Glutamatergic neuron (in vitro differentiated cells): ENCODE data around the gene ACOXL. TPM values are rescaled to one million over a fixed set of nuclear protein-coding genes. Genes with fewer than 3 reads are reported as not detected.

ENCODE experiments used
- DNase-seq: peaks from one replicate; pipeline ENCODE4 v3.0.0; 2022
- H3K27ac Mint-ChIP-seq: one replicate; pipeline ENCODE4 v1.8.0; 2020; ENCODE audit warnings: mild to moderate bottlenecking, mixed read lengths, inconsistent platforms; ENCODE audit not compliant: unreplicated experiment
- H3K27me3 Mint-ChIP-seq: one replicate; pipeline ENCODE4 v1.8.0; 2020; ENCODE audit warnings: mild to moderate bottlenecking, moderate library complexity, mixed read lengths, inconsistent platforms; ENCODE audit not compliant: unreplicated experiment
- H3K36me3 Mint-ChIP-seq: one replicate; pipeline ENCODE4 v1.8.0; 2020; ENCODE audit warnings: mild to moderate bottlenecking, mixed read lengths, inconsistent platforms; ENCODE audit not compliant: unreplicated experiment
- H3K4me1 Mint-ChIP-seq: one replicate; pipeline ENCODE4 v1.8.0; 2020; ENCODE audit warnings: mild to moderate bottlenecking, low read depth, mixed read lengths, inconsistent platforms; ENCODE audit not compliant: unreplicated experiment
- H3K4me3 Mint-ChIP-seq: one replicate; pipeline ENCODE4 v1.8.0; 2020; ENCODE audit warnings: mild to moderate bottlenecking, mixed read lengths, inconsistent platforms; ENCODE audit not compliant: unreplicated experiment
- H3K9me3 Mint-ChIP-seq: one replicate; pipeline ENCODE4 v1.8.0; 2020; ENCODE audit warnings: mild to moderate bottlenecking, moderate library complexity, mixed read lengths, inconsistent platforms; ENCODE audit not compliant: unreplicated experiment
- total RNA-seq: library from RNA; stranded (reverse); fragmentation: NEBNext Ultra II Directional; extraction: Animal tissue kit (Norgen Biotek cat#: 25700); gene quantifications from one replicate; pipeline ENCODE4 v1.2.1, GENCODE V29; 2021; ENCODE audit not compliant: unreplicated experiment
- TF ChIP-seq, protein P1 (sequence below): fragments of 200-600 bp; sonication (generic); IDR thresholded peaks from one replicate; pipeline ENCODE4 v1.5.0; 2021; ENCODE audit not compliant: partially characterized antibody, unreplicated experiment

ACOXL gene
- total RNA-seq, 1 donor from 2014 or later: 1.4 TPM

DNA sequence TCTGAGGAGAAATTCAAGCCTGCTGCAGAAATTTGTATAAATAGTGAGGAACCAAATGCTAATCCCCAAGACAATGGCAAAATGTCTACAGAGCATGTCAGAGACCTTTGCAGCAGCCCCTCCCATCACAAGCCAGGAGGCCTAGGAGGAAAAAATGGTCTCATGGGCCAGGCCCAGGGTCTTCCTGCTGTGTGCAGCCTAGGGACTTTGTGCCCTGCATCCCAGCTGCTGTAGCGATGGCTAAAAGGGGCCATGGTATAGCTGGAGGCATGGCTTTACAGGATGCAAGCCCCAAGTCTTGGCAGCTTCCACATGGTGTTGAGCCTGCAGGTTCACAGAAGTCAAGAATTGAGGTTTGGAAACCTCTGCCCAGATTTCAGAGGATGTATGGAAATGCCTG is 197.2 kb downstream of the ACOXL start:
- Mint-ChIP-seq H3K4me1 (no peaks in the 10 kb centered on the region), H3K36me3 (peaks cover 12% of the 10 kb centered on the region), H3K27ac (no peak overlapping the region), H3K27me3 (peaks cover 3% of the 10 kb centered on the region), H3K9me3 (peaks cover 6% of the 10 kb centered on the region), H3K4me3 (no peak overlapping the region)
- no peak for DNase-seq
- TF ChIP-seq, protein P1, sequence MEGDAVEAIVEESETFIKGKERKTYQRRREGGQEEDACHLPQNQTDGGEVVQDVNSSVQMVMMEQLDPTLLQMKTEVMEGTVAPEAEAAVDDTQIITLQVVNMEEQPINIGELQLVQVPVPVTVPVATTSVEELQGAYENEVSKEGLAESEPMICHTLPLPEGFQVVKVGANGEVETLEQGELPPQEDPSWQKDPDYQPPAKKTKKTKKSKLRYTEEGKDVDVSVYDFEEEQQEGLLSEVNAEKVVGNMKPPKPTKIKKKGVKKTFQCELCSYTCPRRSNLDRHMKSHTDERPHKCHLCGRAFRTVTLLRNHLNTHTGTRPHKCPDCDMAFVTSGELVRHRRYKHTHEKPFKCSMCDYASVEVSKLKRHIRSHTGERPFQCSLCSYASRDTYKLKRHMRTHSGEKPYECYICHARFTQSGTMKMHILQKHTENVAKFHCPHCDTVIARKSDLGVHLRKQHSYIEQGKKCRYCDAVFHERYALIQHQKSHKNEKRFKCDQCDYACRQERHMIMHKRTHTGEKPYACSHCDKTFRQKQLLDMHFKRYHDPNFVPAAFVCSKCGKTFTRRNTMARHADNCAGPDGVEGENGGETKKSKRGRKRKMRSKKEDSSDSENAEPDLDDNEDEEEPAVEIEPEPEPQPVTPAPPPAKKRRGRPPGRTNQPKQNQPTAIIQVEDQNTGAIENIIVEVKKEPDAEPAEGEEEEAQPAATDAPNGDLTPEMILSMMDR: no peak

DNA sequence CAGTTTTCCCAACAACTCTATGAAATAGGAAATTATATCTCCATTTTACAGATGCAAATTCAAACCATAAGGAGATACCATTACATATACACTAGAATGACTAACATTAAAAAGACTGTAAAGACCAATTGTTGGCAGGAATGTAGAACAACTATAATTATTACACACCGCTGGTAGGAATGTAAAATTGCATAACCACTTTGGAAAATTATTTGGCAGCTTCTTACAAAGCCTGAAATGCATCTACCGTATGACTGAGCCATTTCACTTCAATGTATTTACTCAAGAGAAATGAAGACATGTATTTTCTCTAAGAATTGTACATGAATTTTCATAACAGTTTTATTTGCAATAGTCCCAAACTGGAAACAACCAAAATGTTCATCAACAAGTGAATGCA is 199.3 kb downstream of the ACOXL start:
- H3K27me3 Mint-ChIP-seq: peaks cover 3% of the 10 kb centered on the region
- no peak overlapping the region for H3K4me3 Mint-ChIP-seq
- peaks cover 6% of the 10 kb centered on the region for H3K9me3 Mint-ChIP-seq
- DNase-seq: no peak
- TF ChIP-seq, protein P1: no peak
- H3K27ac Mint-ChIP-seq: no peak overlapping the region
- H3K36me3 Mint-ChIP-seq: peaks cover 12% of the 10 kb centered on the region
- H3K4me1 Mint-ChIP-seq: no peaks in the 10 kb centered on the region

DNA sequence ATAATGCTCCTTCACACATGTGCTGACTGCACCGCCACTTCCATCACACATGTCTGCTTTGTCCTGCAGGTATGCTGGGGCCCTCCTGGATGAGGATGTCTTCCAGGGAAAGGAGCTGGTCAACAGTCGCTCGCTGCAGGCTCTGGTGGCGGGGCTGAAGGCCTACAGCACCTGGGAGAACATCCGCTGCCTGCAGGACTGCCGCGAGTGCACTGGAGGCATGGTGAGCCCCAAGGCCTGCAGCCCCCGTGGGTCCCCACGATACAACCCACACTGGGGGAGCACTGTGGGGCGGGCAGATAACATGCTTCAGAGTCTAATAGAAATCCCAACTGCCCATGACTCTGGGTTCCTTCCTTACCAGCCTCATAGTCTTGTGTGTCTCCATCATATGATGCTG is 201.0 kb downstream of the ACOXL start:
- no peaks in the 10 kb centered on the region for H3K4me1 Mint-ChIP-seq
- TF ChIP-seq, protein P1: no peak
- H3K4me3 Mint-ChIP-seq: no peak overlapping the region
- no peaks in the 10 kb centered on the region for H3K27me3 Mint-ChIP-seq
- peaks cover 12% of the 10 kb centered on the region for H3K36me3 Mint-ChIP-seq
- no peak overlapping the region for H3K27ac Mint-ChIP-seq
- H3K9me3 Mint-ChIP-seq: peaks cover 2% of the 10 kb centered on the region
- DNase-seq: no peak

DNA sequence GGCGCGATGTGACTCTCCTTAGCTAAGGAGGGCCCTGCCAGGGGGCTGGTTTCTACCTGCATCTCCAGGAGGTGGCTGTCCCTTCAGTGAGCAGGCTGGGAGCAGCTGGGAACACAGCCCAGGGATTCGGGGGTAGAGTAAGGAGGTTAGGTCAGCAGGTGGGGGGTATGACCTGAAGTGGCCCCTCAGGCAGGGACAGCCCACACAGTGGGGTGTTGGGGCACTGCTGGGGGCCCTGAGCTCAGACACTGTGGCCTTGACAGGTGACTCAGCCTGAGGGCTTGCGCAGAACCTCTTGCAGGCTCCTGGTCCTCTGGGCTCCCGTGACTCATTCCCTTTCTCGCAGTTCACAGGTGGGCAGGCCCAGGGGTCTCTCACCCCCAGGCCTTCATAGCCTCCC is 202.6 kb downstream of the ACOXL start:
- Mint-ChIP-seq H3K4me1 (no peaks in the 10 kb centered on the region), H3K27ac (no peak overlapping the region), H3K27me3 (no peaks in the 10 kb centered on the region), H3K4me3 (no peak overlapping the region), H3K9me3 (peaks cover 2% of the 10 kb centered on the region), H3K36me3 (peaks cover 5% of the 10 kb centered on the region)
- no peak for DNase-seq
- TF ChIP-seq, protein P1: no peak

DNA sequence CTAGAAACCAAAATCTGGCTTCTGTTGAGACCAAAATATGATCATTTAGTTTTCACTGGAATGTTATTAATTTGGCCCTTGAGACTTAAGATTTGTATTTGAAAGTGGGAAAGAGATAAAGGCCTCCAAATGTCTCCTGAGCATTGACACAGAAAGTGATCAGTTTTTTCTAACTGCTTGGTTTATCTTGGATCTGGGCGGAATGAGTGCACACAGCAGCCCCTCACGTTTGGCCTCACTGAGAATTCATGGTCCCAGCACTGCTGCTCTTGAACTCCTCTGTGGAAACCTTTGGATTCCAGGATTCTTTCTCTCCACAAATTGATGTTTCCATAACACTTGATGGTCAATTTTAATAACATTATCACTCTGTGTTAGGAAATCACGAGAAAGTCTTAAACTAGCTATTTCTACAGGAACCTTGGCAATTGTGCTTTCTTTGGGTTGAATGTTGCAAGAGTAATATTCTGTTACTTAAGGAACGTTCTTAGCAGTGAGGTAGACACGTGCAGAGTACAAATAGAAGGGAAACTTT is 208.1 kb downstream of the ACOXL start:
- TF ChIP-seq, protein P1: no peak
- H3K27me3 Mint-ChIP-seq: no peaks in the 10 kb centered on the region
- H3K4me1 Mint-ChIP-seq: no peaks in the 10 kb centered on the region
- no peak overlapping the region for H3K4me3 Mint-ChIP-seq
- H3K27ac Mint-ChIP-seq: no peak overlapping the region
- DNase-seq: no peak
- no peaks in the 10 kb centered on the region for H3K36me3 Mint-ChIP-seq
- peaks cover 1% of the 10 kb centered on the region for H3K9me3 Mint-ChIP-seq
